Lower leg skin (tissue), 3 donors: ENCODE data around the gene SDK2.

Experiments
- CTCF ChIP-seq, 3 donors: fragments of 450-650 bp; IDR thresholded peaks; one replicate each; pipeline ENCODE4 v1.5.1; 2016; ENCODE audit warnings: antibody characterized with exemption in 3 of 3, mild to moderate bottlenecking in 3 of 3, moderate library complexity in 2 of 3
- POLR2A ChIP-seq, 2 donors: fragments of 450-650 bp; IDR thresholded peaks; one replicate each; pipeline ENCODE4 v1.6.1; 2016 to 2017; ENCODE audit warnings: antibody characterized with exemption in 2 of 2, mild to moderate bottlenecking in 1 of 2, moderate library complexity in 1 of 2

DNA sequence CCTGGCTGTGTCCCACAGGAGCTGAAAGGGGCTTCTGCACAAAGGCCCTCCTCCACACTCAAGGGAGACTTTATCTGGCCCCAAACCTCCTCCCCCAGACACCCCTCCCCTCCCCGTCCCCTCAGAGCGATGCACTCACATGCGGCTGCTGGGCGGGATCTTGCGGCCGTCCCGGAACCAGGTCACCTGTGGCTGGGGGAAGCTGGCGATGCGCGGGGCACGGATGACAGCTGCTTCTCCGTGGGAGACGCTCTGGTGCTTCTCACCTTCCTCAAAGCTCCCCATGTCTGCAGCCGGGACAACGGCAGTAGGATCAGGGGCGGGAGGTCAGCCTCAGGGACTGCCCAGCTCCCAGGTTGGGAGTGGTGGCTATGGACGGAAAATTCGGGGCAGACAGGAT is 188.5 kb downstream of the SDK2 start:
- no peak for TF ChIP-seq POLR2A (IDR thresholded peaks at IDR 0.05)
- TF ChIP-seq CTCF (IDR thresholded peaks at IDR 0.05), result no peak
